Renal cortex interstitium (tissue), 11 donors: Measurements from ENCODE around the gene FOXC1. TPM values are rescaled to one million over a fixed set of nuclear protein-coding genes. Genes with fewer than 3 reads are reported as not detected.

Experiments used
- DNase-seq, 11 donors: peaks; one replicate each; pipeline ENCODE4 v3.0.0-alpha.2; 2013; ENCODE audit warnings: low read depth in 9 of 11, low spot score in 4 of 11; ENCODE audit errors: extremely low read depth in 1 of 11
- polyA plus RNA-seq, 3 donors: library from polyadenylated mRNA; unstranded; fragments of 120-200 nt; gene quantifications; one replicate each; pipeline ENCODE4 v1.2.1, GENCODE V29; 2013; ENCODE audit not compliant: insufficient read length in 3 of 3

The FOXC1 gene
- polyA plus RNA-seq, 3 donors: 74.6 to 83.4 (median 83.1) TPM

- no peak for DNase-seq
Observed at GRCh38 chr6:1594445-1595200, 15.1 kb upstream of the FOXC1 start.

- DNase-seq: no peak
Observed at GRCh38 chr6:1595271-1596087, 14.2 kb upstream of the FOXC1 start.

- no peak for DNase-seq
Observed at GRCh38 chr6:1596088-1596852, 13.4 kb upstream of the FOXC1 start.

- DNase-seq: no peak
Observed at GRCh38 chr6:1597121-1597744, 12.5 kb upstream of the FOXC1 start.

- no peak for DNase-seq
Observed at GRCh38 chr6:1597924-1598323, 11.8 kb upstream of the FOXC1 start.

GRCh38 chr6:1598433-1598832 is 11.3 kb upstream of the FOXC1 start:
- DNase-seq: no peak

- no peak for DNase-seq
Observed at GRCh38 chr6:1598886-1599285, 10.8 kb upstream of the FOXC1 start.

GRCh38 chr6:1599469-1599868 is 10.2 kb upstream of the FOXC1 start:
- DNase-seq: no peak

GRCh38 chr6:1600063-1600763 is 9.5 kb upstream of the FOXC1 start:
- DNase-seq: no peak

GRCh38 chr6:1600764-1601157 is 9.0 kb upstream of the FOXC1 start:
- DNase-seq: no peak

GRCh38 chr6:1601158-1602048 is 8.3 kb upstream of the FOXC1 start:
- no peak for DNase-seq

GRCh38 chr6:1602049-1602713 is 7.5 kb upstream of the FOXC1 start:
- DNase-seq: no peak

GRCh38 chr6:1603708-1604107 is 6.0 kb upstream of the FOXC1 start:
- DNase-seq: no peak

GRCh38 chr6:1604158-1605003 is 5.3 kb upstream of the FOXC1 start:
- DNase-seq: no peak

GRCh38 chr6:1605004-1605892 is 4.5 kb upstream of the FOXC1 start:
- no peak for DNase-seq
